Natural killer cell (primary cell): ENCODE results near the gene TMEM30A. TPM values are rescaled to one million over a fixed set of nuclear protein-coding genes. Genes with fewer than 3 reads are reported as not detected.

Source experiments
- ATAC-seq, 3 donors: fragments of 150-1000 bp in 2 of 3; fragments of 200-7000 bp in 1 of 3; cut with Tn5 transposase; 1 replicate in 1 of 3; 2 replicates in 2 of 3; pipeline ENCODE4 v1.10.0; 2021; ENCODE audit warnings: mild to moderate bottlenecking in 2 of 3, moderate library complexity in 2 of 3
- DNase-seq, 2 donors: peaks; one replicate each; pipeline versions ENCODE4 v3.0.0 to v3.0.0-alpha.2; 2013 to 2021; ENCODE audit warnings: mixed read lengths in 1 of 2
- H3K27ac ChIP-seq: one replicate; pipeline ENCODE4 v1.5.1; 2013; ENCODE audit warnings: mild to moderate bottlenecking, low read length
- H3K27me3 ChIP-seq: one replicate; pipeline ENCODE4 v1.6.1; 2013; ENCODE audit warnings: low read length; ENCODE audit not compliant: control insufficient read depth, insufficient read depth
- H3K36me3 ChIP-seq: one replicate; pipeline ENCODE4 v1.6.1; 2013; ENCODE audit warnings: low read length; ENCODE audit not compliant: control insufficient read depth, insufficient read depth
- H3K4me1 ChIP-seq: one replicate; pipeline ENCODE4 v1.6.1; 2013; ENCODE audit warnings: low read length; ENCODE audit not compliant: control insufficient read depth, insufficient read depth
- H3K4me3 ChIP-seq: one replicate; pipeline ENCODE4 v1.5.1; 2013; ENCODE audit warnings: low read length
- H3K9me3 ChIP-seq: one replicate; pipeline ENCODE4 v1.6.1; 2013; ENCODE audit warnings: low read length; ENCODE audit not compliant: control insufficient read depth, insufficient read depth
- H3K27ac Mint-ChIP-seq, 2 donors: one replicate each; pipeline ENCODE4 v1.8.0; 2022; ENCODE audit warnings: mild to moderate bottlenecking in 2 of 2, mixed read lengths in 2 of 2, moderate library complexity in 1 of 2
- H3K27me3 Mint-ChIP-seq, 2 donors: one replicate each; pipeline ENCODE4 v1.8.0; 2022; ENCODE audit warnings: low read depth in 2 of 2, mixed read lengths in 2 of 2
- H3K36me3 Mint-ChIP-seq: one replicate; pipeline ENCODE4 v1.8.0; 2022; ENCODE audit warnings: mixed read lengths
- H3K4me1 Mint-ChIP-seq, 2 donors: one replicate each; pipeline ENCODE4 v1.8.0; 2022; ENCODE audit warnings: mixed read lengths in 2 of 2
- H3K4me3 Mint-ChIP-seq: one replicate; pipeline ENCODE4 v1.8.0; 2022; ENCODE audit warnings: mild to moderate bottlenecking, moderate library complexity, mixed read lengths
- H3K9me3 Mint-ChIP-seq, 2 donors: one replicate each; pipeline ENCODE4 v1.8.0; 2022; ENCODE audit warnings: mixed read lengths in 2 of 2
- WGBS: methylation state at CpG from one replicate; pipeline ENCODE4 v1.1.7; 2013; ENCODE audit warnings: missing lambda C conversion rate; ENCODE audit not compliant: insufficient coverage; 5-methylcytosine and 5-hydroxymethylcytosine counted together
- intact Hi-C: fragments of 100-400 bp; cut with micrococcal nuclease; formaldehyde crosslinking; loops from one replicate; pipeline ENCODE4 v1.14.2; 2022
- total RNA-seq, 4 donors: library from RNA; stranded (reverse); fragments of 120-200 nt in 1 of 4; gene quantifications; one replicate each; pipeline versions ENCODE4 v1.2.3 to v1.2.4, GENCODE V29; 2013 to 2022
- TF ChIP-seq, protein P1 (sequence below): fragments of 200-600 bp; IDR thresholded peaks from one replicate; pipeline ENCODE4 v1.8.0; 2022; ENCODE audit warnings: antibody characterized with exemption

Gene TMEM30A
- total RNA-seq, 3 donors from 2014 or later (not counting 1 experiment from before 2014, with no cell fraction given), result 43.8 to 72.0 (median 60.7) TPM

DNA sequence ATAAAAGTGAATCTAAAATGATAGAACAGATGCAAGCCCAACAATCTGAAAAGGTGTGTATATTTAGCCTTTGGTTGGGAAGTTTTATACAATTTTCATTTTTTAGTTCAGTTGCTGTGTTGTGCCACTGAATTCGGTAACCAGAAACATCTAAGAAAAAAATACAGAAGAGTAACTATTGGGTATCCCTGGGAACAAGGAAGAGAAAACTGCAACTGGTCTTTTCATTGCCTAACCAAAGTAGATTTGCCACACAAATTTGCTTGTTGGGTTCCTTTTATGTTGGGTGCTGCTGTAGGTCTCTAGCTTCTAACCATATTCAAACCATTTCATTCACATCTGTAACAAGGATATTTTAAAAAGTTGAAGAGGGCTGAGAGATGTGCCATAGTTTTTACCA lies 2.8 kb upstream of the TMEM30A start:
- WGBS, result 77% methylated on average over 1 of the region's 1 CpG
- Histone ChIP-seq H3K27me3 (no peaks in the 10 kb centered on the region), H3K4me1 (peaks cover 9% of the 10 kb centered on the region), H3K4me3 (no peak overlapping the region), H3K9me3 (no peaks in the 10 kb centered on the region), H3K36me3 (no peaks in the 10 kb centered on the region), H3K27ac (no peak overlapping the region)
- intact Hi-C loops, result no loop called here
- Mint-ChIP-seq H3K4me1 (peaks cover 13 to 14% of the 10 kb centered on the region in 2 donors), H3K4me3 (no peak overlapping the region), H3K27ac (no peak overlapping the region), H3K9me3 (no peaks in the 10 kb centered on the region), H3K27me3 (no peaks in the 10 kb centered on the region), H3K36me3 (no peaks in the 10 kb centered on the region)
- TF ChIP-seq, protein P1, sequence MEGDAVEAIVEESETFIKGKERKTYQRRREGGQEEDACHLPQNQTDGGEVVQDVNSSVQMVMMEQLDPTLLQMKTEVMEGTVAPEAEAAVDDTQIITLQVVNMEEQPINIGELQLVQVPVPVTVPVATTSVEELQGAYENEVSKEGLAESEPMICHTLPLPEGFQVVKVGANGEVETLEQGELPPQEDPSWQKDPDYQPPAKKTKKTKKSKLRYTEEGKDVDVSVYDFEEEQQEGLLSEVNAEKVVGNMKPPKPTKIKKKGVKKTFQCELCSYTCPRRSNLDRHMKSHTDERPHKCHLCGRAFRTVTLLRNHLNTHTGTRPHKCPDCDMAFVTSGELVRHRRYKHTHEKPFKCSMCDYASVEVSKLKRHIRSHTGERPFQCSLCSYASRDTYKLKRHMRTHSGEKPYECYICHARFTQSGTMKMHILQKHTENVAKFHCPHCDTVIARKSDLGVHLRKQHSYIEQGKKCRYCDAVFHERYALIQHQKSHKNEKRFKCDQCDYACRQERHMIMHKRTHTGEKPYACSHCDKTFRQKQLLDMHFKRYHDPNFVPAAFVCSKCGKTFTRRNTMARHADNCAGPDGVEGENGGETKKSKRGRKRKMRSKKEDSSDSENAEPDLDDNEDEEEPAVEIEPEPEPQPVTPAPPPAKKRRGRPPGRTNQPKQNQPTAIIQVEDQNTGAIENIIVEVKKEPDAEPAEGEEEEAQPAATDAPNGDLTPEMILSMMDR, result no peak
- no peak for DNase-seq
- ATAC-seq, result no peak

DNA sequence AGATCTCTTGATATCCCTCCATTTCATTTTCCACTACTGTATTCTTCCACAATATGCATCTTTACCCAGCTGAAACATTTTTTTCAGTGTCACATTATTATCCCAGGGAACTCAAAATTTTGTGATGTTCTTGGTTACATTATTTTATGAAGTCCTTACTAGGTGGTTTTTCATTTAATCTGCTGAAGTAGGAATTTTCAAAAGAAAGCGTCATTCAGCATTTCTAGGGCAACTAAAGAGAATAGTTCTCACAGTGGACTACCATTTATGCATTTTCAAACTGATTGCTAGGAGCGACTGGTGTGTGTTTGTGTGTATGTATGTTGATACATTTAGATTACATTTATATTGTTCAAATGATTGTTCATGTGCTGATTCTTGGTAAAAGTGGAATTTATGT lies 2.4 kb upstream of the TMEM30A start:
- no peaks in the 10 kb centered on the region for H3K9me3 ChIP-seq
- Mint-ChIP-seq H3K27ac (no peak overlapping the region), H3K27me3 (no peaks in the 10 kb centered on the region), H3K4me3 (peak overlapping the region; percentile 62), H3K9me3 (no peaks in the 10 kb centered on the region), H3K36me3 (no peaks in the 10 kb centered on the region), H3K4me1 (peaks cover 17 to 18% of the 10 kb centered on the region in 2 donors)
- H3K4me1 ChIP-seq, result peaks cover 9% of the 10 kb centered on the region
- no peaks in the 10 kb centered on the region for H3K27me3 ChIP-seq
- H3K36me3 ChIP-seq, result no peaks in the 10 kb centered on the region
- DNase-seq (no peak), ATAC-seq (no peak)
- H3K4me3 ChIP-seq, result no peak overlapping the region
- TF ChIP-seq, protein P1, result no peak
- 88% methylated on average over 2 of the region's 2 CpGs for WGBS
- no peak overlapping the region for H3K27ac ChIP-seq
- intact Hi-C loops, result no loop called here

DNA sequence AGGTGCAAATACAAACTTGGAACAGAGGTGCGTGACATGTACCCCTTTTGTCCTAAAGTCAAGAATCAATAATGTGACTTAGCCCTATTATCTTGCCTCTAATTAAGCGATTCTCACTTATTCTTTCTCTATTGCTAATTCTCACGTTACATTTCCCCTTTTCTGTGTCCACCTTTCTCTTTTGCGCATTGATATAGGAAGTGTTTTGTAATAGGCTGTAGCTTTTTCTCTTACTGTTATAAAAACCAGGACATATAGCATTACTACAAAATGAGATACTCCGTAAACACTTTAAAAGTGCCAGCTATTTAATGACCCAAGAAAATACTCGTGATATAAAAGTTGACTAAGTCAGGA lies 669 bp upstream of the TMEM30A start:
- ATAC-seq (no peak), DNase-seq (no peak)
- no peaks in the 10 kb centered on the region for H3K9me3 Mint-ChIP-seq
- no peaks in the 10 kb centered on the region for H3K36me3 Mint-ChIP-seq
- Histone ChIP-seq H3K36me3 (no peaks in the 10 kb centered on the region), H3K4me1 (peaks cover 9% of the 10 kb centered on the region), H3K27me3 (no peaks in the 10 kb centered on the region), H3K27ac (peak overlapping the region; percentile 89), H3K9me3 (no peaks in the 10 kb centered on the region), H3K4me3 (peak overlapping the region; percentile 94)
- TF ChIP-seq, protein P1, result no peak
- H3K4me1 Mint-ChIP-seq, result peaks cover 18 to 20% of the 10 kb centered on the region in 2 donors
- intact Hi-C loops, result loop anchor here (2.0 kb wide), 3 partner anchors 16 to 1630 kb away; no protein-coding TSS in a partner anchor
- no peak overlapping the region for H3K27ac Mint-ChIP-seq
- WGBS, result 7% methylated on average over 3 of the region's 6 CpGs
- H3K4me3 Mint-ChIP-seq, result no peak overlapping the region
- no peaks in the 10 kb centered on the region for H3K27me3 Mint-ChIP-seq

DNA sequence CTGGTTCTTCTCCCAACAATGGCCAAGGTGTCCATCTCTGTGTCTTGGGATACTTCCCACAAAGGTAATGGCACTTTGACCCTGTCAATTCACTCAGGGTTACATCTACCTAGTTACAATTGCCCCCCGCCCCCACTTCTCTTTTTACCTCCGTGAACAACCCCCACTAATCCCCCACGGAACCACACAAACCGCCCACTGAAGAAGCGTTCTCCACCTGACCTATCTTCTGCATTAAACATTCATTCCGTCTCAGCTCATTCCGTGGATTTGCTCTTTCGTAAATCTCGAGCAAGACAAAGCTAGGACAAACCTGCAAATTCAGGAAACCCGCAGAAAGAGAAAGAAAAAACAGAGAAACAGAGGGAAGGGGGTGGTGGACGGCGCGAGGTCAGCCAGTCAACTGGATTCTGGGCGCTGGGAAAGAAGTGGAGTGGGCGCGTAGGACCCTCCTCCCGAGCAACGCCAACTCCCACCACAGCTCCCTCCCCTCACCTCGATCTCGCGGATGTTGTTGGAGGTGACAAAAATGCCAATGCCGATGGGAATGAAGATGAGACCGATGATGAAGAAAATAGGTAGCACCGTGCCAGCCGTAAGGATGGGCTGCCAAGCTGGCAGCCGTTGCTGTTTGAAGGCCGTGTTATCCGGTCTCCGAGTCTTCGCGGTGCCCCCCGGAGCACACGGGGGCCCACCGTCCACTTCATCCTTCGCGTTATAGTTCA lies 523 bp downstream of the TMEM30A start:
- ATAC-seq (peak; percentile 1 to 27 (median 4)), DNase-seq (peak in 1 of 2 donors; percentile 47)
- intact Hi-C loops, result loop anchor here (1.0 to 2.0 kb wide), 4 partner anchors 15 to 1629 kb away; partner anchors contain the start of gene COX7A2
- Mint-ChIP-seq H3K27ac (no peak overlapping the region), H3K36me3 (no peaks in the 10 kb centered on the region), H3K9me3 (no peaks in the 10 kb centered on the region), H3K4me3 (no peak overlapping the region), H3K4me1 (peaks cover 28 to 29% of the 10 kb centered on the region in 2 donors), H3K27me3 (no peaks in the 10 kb centered on the region)
- Histone ChIP-seq H3K4me1 (peaks cover 9% of the 10 kb centered on the region), H3K9me3 (no peaks in the 10 kb centered on the region), H3K27ac (peak overlapping the region; percentile 89), H3K4me3 (peak overlapping the region; percentile 94), H3K36me3 (no peaks in the 10 kb centered on the region), H3K27me3 (no peaks in the 10 kb centered on the region)
- TF ChIP-seq, protein P1, result no peak
- WGBS, result under 1% methylated on average over 28 of the region's 36 CpGs
